Astrocyte (in vitro differentiated cells and primary cell): Measurements from ENCODE around the gene ACKR3.

Experiments
- CTCF ChIP-seq: IDR thresholded peaks from 2 replicates; pipeline ENCODE4 v1.5.1; 2011; ENCODE audit warnings: low read depth, mild to moderate bottlenecking, inconsistent platforms, low read length, moderate library complexity; ENCODE audit not compliant: insufficient read depth
- EZH2 ChIP-seq: IDR thresholded peaks from 2 replicates; pipeline ENCODE4 v1.6.1; 2012; ENCODE audit warnings: mild to moderate bottlenecking, low read length, inconsistent platforms; ENCODE audit not compliant: insufficient read depth

GRCh38 chr2:236616624-236617023 lies 47.0 kb downstream of the ACKR3 start:
- TF ChIP-seq CTCF (no peak), EZH2 (no peak)
